A673 (cell line): ENCODE data around the gene MMEL1. TPM values are rescaled to one million over a fixed set of nuclear protein-coding genes. Genes with fewer than 3 reads are reported as not detected.

Source experiments
- BruUV-seq: library from RNA; stranded (reverse); fragments of 400-500 nt; replicated peaks from 2 replicates; lab custom pipeline; 2021; lab: Mats Ljungman, UMichigan
- CTCF ChIA-PET: fragments of 300-600 bp; sonication (Branson Sonifier 250); formaldehyde crosslinking; loops from one replicate; lab custom pipeline; 2022; ENCODE audit warnings: antibody characterized with exemption; lab: Charles Lee
- POLR2A ChIA-PET: fragments of 300-600 bp; sonication (Branson Sonifier 250); formaldehyde crosslinking; loops from one replicate; lab custom pipeline; 2022; ENCODE audit warnings: antibody characterized with exemption; ENCODE audit not compliant: low non-redundant PET; lab: Charles Lee
- DNase-seq: peaks from one replicate; pipeline ENCODE4 v3.0.0-alpha.2; 2015; ENCODE audit warnings: low spot score
- H3K27ac ChIP-seq: fragments of 200-600 bp; sonication (generic); 2 replicates; pipeline ENCODE4 v1.5.1; 2016; ENCODE audit warnings: mixed run types, low read depth, mild to moderate bottlenecking, mixed read lengths, antibody characterized with exemption, low read length; ENCODE audit not compliant: poor library complexity, severe bottlenecking
- H3K27me3 ChIP-seq: fragments of 200-600 bp; sonication (generic); replicated peaks from 2 replicates; pipeline ENCODE4 v1.6.1; 2017; ENCODE audit warnings: mixed run types, low read depth, mild to moderate bottlenecking, mixed read lengths, antibody characterized with exemption, low read length; ENCODE audit not compliant: insufficient read depth, poor library complexity
- H3K36me3 ChIP-seq: fragments of 200-600 bp; sonication (generic); 2 replicates; pipeline ENCODE4 v1.6.1; 2016; ENCODE audit warnings: mixed run types, mild to moderate bottlenecking, mixed read lengths, antibody characterized with exemption, low read length; ENCODE audit not compliant: insufficient read depth, poor library complexity, severe bottlenecking
- H3K4me1 ChIP-seq: fragments of 200-600 bp; sonication (generic); 2 replicates; pipeline ENCODE4 v1.6.1; 2017; ENCODE audit warnings: mixed run types, mild to moderate bottlenecking, mixed read lengths, antibody characterized with exemption, low read length; ENCODE audit not compliant: insufficient read depth, poor library complexity, severe bottlenecking
- H3K4me3 ChIP-seq: fragments of 200-600 bp; sonication (generic); 2 replicates; pipeline ENCODE4 v1.5.1; 2016; ENCODE audit warnings: low read depth, mixed run types, mild to moderate bottlenecking, mixed read lengths, low read length; ENCODE audit not compliant: poor library complexity, severe bottlenecking
- H3K9me3 ChIP-seq: fragments of 200-600 bp; sonication (generic); 2 replicates; pipeline ENCODE4 v1.6.1; 2016; ENCODE audit warnings: mixed run types, low read depth, mild to moderate bottlenecking, mixed read lengths, antibody characterized with exemption, low read length; ENCODE audit not compliant: poor library complexity, severe bottlenecking
- CTCF ChIP-seq: fragments of 300-800, 200-600 bp; sonication (generic); conservative IDR thresholded peaks from 2 replicates; pipeline ENCODE4 v1.5.1; 2017; ENCODE audit warnings: low read depth, mild to moderate bottlenecking, antibody characterized with exemption, low read length, moderate library complexity, mixed read lengths
- EZH2 ChIP-seq: fragments of 200-600 bp; sonication (generic); IDR thresholded peaks from 2 replicates; pipeline ENCODE4 v1.6.1; 2017; ENCODE audit warnings: borderline replicate concordance, low read depth, mild to moderate bottlenecking, mixed read lengths, antibody characterized with exemption, low read length; ENCODE audit not compliant: poor library complexity, severe bottlenecking
- intact Hi-C: fragments of 100-400 bp; cut with micrococcal nuclease; formaldehyde crosslinking; loops from one replicate; pipeline ENCODE4 v1.10.0; 2022; ENCODE audit not compliant: unreplicated experiment
- total RNA-seq: library from RNA; stranded (reverse); gene quantifications from 2 replicates; pipeline ENCODE4 v1.2.3, GENCODE V29; 2021

The MMEL1 gene
- total RNA-seq, 1 experiment from 2014 or later: not detected

GRCh38 chr1:2574350-2574749, 58.5 kb downstream of the MMEL1 start:
- CTCF ChIA-PET: no interaction called here
- H3K4me1 ChIP-seq: no peaks in the 10 kb centered on the region
- BruUV-seq: no TSS peak

GRCh38 chr1:2573250-2573920, 59.4 kb downstream of the MMEL1 start:
- Histone ChIP-seq H3K4me1 (no peaks in the 10 kb centered on the region), H3K27me3 (peaks cover 7% of the 10 kb centered on the region), H3K4me3 (no peak overlapping the region), H3K36me3 (no peaks in the 10 kb centered on the region), H3K9me3 (no peaks in the 10 kb centered on the region), H3K27ac (no peak overlapping the region)
- ChIA-PET CTCF (no interaction called here), POLR2A (interaction anchor here (0.9 kb wide), 1 partner anchor 15 kb away, joined by 3 read pairs; no protein-coding TSS in a partner anchor)
- no TSS peak for BruUV-seq
- intact Hi-C loops: no loop called here
- TF ChIP-seq EZH2 (no peak), CTCF (no peak)
- no peak for DNase-seq

More at GRCh38 chr1:2574350-2574749, 58.5 kb downstream of the MMEL1 start:
- no peak for DNase-seq
- Histone ChIP-seq H3K4me3 (no peak overlapping the region), H3K36me3 (no peaks in the 10 kb centered on the region), H3K9me3 (no peaks in the 10 kb centered on the region), H3K27me3 (peaks cover 7% of the 10 kb centered on the region), H3K27ac (no peak overlapping the region)
- POLR2A ChIA-PET: interaction anchor here (0.9 kb wide), 1 partner anchor 16 kb away, joined by 3 read pairs; no protein-coding TSS in a partner anchor
- no peak for TF ChIP-seq CTCF
- intact Hi-C loops: no loop called here

GRCh38 chr1:2571348-2571747, 61.5 kb downstream of the MMEL1 start:
- ChIA-PET POLR2A (no interaction called here), CTCF (interaction anchor here (0.5 kb wide), 1 partner anchor 31 kb away, joined by 3 read pairs; no protein-coding TSS in a partner anchor)
- peaks cover 7% of the 10 kb centered on the region for H3K27me3 ChIP-seq
- intact Hi-C loops: no loop called here
- no peak overlapping the region for H3K27ac ChIP-seq
- no peaks in the 10 kb centered on the region for H3K9me3 ChIP-seq
- no peak overlapping the region for H3K4me3 ChIP-seq
- no peaks in the 10 kb centered on the region for H3K36me3 ChIP-seq
- no peaks in the 10 kb centered on the region for H3K4me1 ChIP-seq
- DNase-seq: no peak
- no peak for TF ChIP-seq CTCF
- TF ChIP-seq EZH2: no peak
- no TSS peak for BruUV-seq
